Activated CD4-positive, alpha-beta T cell treated with anti-CD3 and anti-CD28 coated beads, Interleukin-2, Interleukin-4, amounts not matched to agents 100 ng/mL and 50 ng/mL, durations not matched to agents 16 hours and 8 hours (primary cell): ENCODE results near the gene ZNF644.

Experiments
- DNase-seq: peaks from one replicate; pipeline ENCODE4 v3.0.0-alpha.2; 2020; ENCODE audit warnings: low spot score

ZNF644 gene

GRCh38 chr1:91020967-91021685 is 709 bp downstream of the ZNF644 start:
- DNase-seq = peak; percentile 65

DNA sequence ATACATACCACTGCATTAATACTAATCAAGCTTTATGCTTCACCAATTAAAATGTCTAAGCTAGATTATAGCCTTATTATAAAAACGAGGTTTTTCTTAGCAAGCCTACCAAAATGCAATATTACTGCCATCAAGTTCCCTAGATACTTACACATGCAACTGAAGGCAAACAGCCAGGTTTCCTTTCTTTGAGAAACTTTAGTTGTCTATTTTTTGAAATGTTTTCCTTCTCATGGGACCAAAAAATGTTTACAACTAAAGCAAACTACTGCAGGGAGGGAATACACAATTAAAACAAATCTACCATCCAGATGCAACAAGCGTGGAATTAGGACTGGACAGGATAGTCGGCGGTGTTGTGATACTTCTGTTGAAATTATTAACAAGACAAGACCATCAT is 1.3 kb downstream of the ZNF644 start:
- no peak for DNase-seq

DNA sequence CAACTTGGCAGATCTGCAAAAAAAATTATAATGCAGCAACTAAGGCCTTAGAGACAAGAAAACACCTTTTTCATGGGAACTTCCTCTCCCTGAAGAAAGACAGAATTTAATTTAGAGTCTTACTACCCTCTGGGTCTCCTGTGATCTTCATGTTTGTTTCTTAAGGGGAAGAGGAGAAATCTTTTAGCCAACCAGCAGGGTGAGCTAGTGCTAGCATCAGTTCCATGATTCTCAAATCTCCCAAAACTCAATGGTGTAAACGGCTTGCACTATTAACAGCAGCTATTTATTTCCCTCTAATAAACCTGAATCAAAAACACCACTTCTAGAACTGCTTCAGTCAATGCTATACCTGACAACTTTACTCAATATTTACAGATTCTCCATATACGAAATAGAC is 3.8 kb downstream of the ZNF644 start:
- DNase-seq = peak; percentile 20

DNA sequence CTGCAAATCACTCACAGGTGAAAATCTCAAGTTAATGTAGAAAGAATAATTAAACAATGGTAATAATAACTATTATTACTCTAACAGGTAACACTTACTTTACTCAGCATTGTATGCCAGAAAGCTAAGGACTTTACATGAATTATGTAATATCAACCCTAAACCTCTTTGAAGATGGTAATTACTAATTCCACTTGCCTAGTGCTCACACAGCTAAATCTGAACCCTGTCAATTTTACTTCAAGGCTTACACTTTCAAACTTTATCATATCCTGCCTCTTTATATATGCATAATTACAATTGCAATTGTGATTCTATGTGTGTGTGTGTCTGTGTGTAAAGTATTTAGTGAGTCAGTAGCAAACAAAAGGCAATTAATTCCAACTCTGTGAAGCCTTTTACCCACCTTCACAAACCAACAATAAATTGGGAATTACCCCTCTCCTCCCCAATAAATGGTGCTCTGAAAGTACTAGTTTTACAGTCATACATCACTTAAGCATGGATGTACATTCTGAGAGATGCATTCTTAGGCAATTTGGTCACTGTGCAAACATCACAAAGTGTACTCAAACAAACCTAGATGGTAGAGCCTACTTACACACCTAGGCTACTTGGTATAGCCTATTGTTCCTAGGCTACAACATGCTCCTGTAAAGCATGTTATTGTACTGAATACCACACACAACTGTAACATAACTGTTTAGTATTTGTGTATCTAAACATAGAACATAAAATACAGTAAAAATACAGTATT is 5.9 kb downstream of the ZNF644 start:
- no peak for DNase-seq

DNA sequence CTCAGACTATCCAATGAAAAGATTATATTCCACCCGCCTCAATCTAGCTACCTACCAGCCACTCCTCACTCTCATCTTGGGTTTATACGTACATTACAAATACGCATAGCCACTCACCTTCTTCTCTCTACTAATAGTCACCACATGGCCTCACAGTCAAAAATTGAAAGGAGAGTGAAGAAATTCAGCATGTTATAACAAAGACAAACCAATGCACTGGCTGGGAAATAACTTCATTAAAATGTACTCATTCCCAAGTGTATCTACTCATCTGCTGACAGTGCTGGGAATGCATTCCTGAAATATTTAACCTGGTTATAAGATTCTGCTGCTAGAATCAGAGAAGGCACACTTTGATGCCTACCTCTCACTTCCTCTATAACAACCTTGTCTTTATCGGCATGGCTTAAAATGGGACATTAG is 6.5 kb downstream of the ZNF644 start:
- DNase-seq = no peak

GRCh38 chr1:91014475-91014874 is 7.4 kb downstream of the ZNF644 start:
- no peak for DNase-seq

GRCh38 chr1:91013302-91013701 is 8.5 kb downstream of the ZNF644 start:
- no peak for DNase-seq

DNA sequence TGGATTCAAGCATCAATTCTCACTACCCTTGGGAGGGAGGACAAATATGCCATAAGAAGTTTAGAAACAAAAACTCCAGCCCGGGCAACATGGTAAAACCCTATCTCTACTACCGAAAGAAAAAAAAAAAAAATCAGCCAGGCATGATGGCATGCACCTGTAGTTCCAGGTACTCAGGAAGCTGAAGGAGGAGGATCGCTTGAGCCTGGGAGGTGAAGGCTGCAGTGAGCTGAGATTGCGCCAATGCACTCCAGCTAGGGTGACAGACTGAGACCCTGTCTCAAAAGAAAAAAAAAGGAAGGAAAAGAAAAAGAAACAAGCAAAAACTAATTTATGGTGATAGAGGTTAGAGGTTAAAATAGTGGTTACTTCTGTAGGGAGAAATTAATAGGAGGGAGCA is 9.6 kb downstream of the ZNF644 start:
- no peak for DNase-seq

GRCh38 chr1:91011726-91012125 is 10.1 kb downstream of the ZNF644 start:
- DNase-seq = no peak

DNA sequence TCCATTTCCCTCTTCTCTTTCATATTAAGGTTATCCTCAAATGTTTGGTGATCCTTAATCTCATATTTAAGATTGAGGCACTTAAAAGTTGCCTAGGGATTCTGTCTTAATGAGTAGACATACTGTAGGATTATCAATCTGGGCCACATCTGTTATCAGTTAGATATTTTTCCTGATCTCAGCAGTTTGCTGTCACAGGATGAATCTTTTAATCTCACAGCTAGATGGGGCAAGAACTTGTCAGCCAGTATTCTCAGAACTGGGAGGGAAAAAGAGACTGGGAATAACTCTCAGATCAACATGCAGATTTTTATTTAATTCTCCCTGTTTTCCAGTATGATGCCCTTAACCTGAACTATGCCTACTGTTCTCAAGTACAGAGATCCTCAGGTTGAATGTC is 14.0 kb downstream of the ZNF644 start:
- no peak for DNase-seq

GRCh38 chr1:91007092-91007491 is 14.7 kb downstream of the ZNF644 start:
- no peak for DNase-seq

DNA sequence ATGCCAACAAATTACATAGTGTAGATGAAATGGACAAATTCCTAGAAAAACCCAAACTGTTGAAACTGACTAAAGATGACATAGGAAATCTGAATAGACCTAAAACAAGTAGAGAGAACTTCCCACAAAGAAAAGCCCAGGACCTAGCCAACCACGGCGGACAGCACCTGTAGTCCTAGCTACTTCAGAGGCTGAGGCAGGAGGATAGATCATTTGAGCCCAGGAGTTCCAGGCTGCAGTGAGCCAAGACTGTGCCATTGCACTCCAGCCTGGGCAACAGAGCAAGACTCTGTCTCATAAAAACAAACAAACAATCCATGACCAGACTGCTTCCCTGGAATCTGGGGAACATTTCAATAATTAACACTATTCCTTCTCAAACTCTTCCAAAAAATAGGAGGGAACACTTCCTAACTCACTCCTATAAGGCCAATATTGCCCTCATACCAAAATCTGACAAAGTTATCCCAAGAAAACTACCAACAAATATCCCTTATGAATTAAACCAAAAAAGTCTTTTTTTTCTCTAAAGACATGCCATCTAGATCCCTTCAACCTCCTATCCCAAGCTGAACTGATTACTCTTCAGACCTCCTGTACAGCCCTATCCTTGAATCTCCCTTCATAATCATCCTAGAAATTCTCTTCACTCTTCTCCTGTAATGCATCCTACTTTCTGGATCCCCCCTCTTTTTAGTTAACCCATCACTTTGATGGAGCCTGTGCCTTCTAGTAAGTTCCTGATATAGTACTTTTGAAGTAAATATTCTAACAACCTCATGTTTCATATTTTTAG is 15.5 kb downstream of the ZNF644 start:
- DNase-seq = no peak

DNA sequence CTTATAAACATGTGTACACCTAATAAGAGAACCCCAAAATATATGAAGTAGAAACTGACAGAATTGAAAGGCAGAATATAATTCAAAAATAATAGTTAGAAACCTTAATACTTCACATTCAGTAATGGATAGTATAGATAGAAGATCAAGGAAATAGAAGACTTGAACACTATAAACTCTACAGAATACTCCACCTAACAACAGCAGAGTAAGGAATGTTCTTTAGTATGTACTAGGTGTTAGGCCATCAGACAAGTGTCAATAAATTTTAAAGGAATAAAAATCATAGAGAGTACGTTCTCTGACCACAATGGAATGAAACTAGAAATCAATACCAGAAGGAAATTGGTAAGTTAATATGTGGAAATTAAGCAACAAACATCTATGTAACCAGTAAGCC is 16.6 kb downstream of the ZNF644 start:
- DNase-seq = no peak

DNA sequence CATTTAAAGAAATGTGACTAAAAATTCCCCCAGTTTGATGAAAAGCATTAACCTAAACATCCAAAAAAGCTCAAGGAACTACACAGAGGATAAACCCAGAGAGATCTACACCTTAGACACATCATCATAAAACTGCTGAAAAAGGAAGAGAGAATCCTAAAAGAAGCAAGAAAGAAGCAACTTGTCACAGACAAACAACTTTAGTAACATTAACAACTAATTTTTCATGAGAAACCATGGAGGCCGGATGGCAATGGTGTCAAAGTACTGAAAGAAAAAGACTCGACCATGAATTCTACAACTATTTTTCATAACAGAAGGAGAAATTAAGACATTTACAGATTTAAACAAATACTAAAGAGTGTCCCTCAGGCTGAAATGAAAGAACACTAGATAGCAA is 17.7 kb downstream of the ZNF644 start:
- no peak for DNase-seq

GRCh38 chr1:90996742-90997413 is 25.0 kb downstream of the ZNF644 start:
- DNase-seq = no peak

- no peak for DNase-seq
These were observed 26.4 kb downstream of the ZNF644 start for GRCh38 chr1:90995311-90995894.

DNA sequence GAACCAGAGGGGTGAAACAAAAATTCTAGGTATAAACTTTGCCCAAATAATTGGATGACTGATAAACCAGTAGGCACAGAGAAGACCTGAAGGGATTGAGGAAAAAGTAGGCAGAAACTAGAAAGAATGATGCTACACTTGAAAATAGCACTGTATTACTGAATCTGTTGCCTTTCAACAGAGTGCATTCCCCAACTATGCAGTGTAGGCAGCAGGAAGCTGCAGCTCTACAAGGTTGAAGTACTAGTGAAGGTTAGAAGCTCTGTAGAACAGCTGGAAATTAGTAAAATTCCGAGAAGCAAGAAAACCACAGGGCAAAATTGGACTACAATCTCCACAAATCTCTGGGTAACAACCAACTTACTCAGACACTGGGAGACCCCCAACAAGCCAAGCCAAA is 27.4 kb downstream of the ZNF644 start:
- DNase-seq = no peak

- DNase-seq = no peak
These were observed 28.6 kb downstream of the ZNF644 start for GRCh38 chr1:90993245-90993644.

DNA sequence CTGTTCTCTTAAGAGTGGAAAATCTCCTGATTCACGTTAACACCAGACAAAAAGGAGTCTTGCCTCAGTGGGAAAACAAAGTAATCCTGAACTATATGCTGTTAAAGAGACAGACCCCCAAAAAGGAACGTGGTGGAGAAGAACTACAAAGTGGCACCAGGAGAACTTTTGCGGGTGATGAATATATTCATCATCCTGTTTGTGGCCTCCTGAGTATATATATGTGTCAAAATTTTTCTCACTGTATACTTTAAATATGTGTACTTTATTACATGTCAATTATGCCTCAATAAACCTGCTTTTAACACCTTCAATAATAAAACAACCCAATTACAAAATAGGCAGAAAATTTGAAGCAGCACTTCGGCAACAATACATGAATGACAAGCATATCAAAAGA is 31.1 kb downstream of the ZNF644 start:
- no peak for DNase-seq

DNA sequence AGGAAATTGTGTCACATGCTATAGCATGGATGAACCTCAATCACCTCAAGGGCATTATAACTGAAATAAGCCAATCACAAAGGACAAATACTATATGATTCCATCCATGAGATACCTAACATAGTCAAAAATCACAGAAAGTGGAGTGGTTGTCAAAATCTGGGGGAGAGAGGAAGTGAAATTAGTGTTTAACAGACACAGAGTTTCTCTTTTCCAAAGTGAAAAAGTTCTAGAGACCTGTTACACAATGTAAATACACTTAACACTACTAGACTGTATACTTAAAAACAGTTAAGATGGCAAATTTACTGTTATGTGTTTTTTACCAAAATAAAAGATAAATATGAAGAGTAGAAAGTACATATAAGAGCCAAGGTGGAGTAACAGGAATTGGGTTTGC is 31.8 kb downstream of the ZNF644 start:
- DNase-seq = no peak

GRCh38 chr1:90989302-90989701 is 32.5 kb downstream of the ZNF644 start:
- no peak for DNase-seq

DNA sequence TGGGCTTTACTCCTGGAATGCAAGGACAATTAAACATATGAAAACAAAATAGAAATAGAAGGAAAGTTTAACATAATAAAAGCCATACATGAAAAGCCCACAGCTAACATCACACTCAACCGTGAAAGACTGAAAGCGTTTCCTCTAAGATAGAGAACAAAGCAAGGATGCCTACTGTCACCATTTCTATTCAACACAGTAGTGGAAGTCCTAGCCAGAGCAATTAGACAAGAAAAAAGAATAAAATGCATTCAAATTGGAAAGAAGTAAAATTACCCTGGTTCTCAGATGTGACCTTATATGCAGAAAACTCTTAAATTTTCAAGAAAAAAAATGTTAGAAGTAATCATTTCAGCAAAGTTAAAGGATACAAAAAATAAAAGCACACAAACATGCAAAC is 34.0 kb downstream of the ZNF644 start:
- DNase-seq = no peak
